ENCODE data around the gene TBCK.

The TBCK gene

GRCh38 chr4:106208481-106209460, 107.2 kb downstream of the TBCK start:
- CTCF ChIA-PET, result interaction anchor here (0.9 to 1.0 kb wide), 2 partner anchors 8 to 13 kb away, joined by 3 read pairs; no protein-coding TSS in a partner anchor

GRCh38 chr4:106201373-106201772, 114.6 kb downstream of the TBCK start:
- CTCF ChIA-PET, result interaction anchor here (1.0 to 1.2 kb wide), 3 partner anchors 8 to 37 kb away, joined by 3 to 4 read pairs (median 3); no protein-coding TSS in a partner anchor
- POLR2A ChIA-PET, result no interaction called here
- DNase-seq (ENCODE audit: extremely low spot score), result no peak
- TF ChIP-seq CTCF (IDR thresholded peaks at IDR 0.05; ENCODE audit: control extremely low read depth, extremely low read depth, low read depth, missing control alignments), result peak; percentile 36

More at GRCh38 chr4:106208481-106209460, 107.2 kb downstream of the TBCK start:
- POLR2A ChIA-PET, result no interaction called here
- no peak for TF ChIP-seq CTCF (IDR thresholded peaks at IDR 0.05; ENCODE audit: control extremely low read depth, extremely low read depth, low read depth, missing control alignments)
- DNase-seq (ENCODE audit: extremely low spot score), result no peak

- ChIA-PET POLR2A (no interaction called here), CTCF (no interaction called here)
- no peak for TF ChIP-seq CTCF (IDR thresholded peaks at IDR 0.05; ENCODE audit: control extremely low read depth, extremely low read depth, low read depth, missing control alignments)
- no peak for DNase-seq (ENCODE audit: extremely low spot score)
These were observed 120.5 kb downstream of the TBCK start for GRCh38 chr4:106195435-106195950.

- no peak for DNase-seq (ENCODE audit: extremely low spot score)
- no peak for TF ChIP-seq CTCF (IDR thresholded peaks at IDR 0.05; ENCODE audit: control extremely low read depth, extremely low read depth, low read depth, missing control alignments)
- POLR2A ChIA-PET, result no interaction called here
These were observed 121.2 kb downstream of the TBCK start for GRCh38 chr4:106194801-106195200.

GRCh38 chr4:106192131-106192530, 123.9 kb downstream of the TBCK start:
- POLR2A ChIA-PET, result no interaction called here

More at GRCh38 chr4:106194801-106195200, 121.2 kb downstream of the TBCK start:
- CTCF ChIA-PET, result no interaction called here

More at GRCh38 chr4:106192131-106192530, 123.9 kb downstream of the TBCK start:
- no peak for TF ChIP-seq CTCF (IDR thresholded peaks at IDR 0.05; ENCODE audit: control extremely low read depth, extremely low read depth, low read depth, missing control alignments)
- CTCF ChIA-PET, result no interaction called here
- DNase-seq (ENCODE audit: extremely low spot score), result no peak

Data from GM10248 (cell line).